Activated T-helper 1 cell treated with anti-CD3 and anti-CD28 coated beads, Interleukin-12 subunit alpha, Interleukin-12 subunit beta, Interleukin-2, Interleukin-4 antibody, amounts not matched to agents 30 ng/mL and 10 ng/mL and 1 ng/mL, durations not matched to agents 14 hours and 24 hours and 36 hours (primary cell): Measurements from ENCODE around the gene HNRNPU. TPM values are rescaled to one million over a fixed set of nuclear protein-coding genes. Genes with fewer than 3 reads are reported as not detected.
"Not testable (repeated sequence)": the region's sequence is repeated elsewhere in the genome, so short reads cannot be mapped to it uniquely, and the experiment has no call there.

Experiments
- DNase-seq: peaks from one replicate; pipeline ENCODE4 v3.0.0; 2021; ENCODE audit warnings: low spot score
- H3K27ac Mint-ChIP-seq: one replicate; pipeline ENCODE4 v1.8.0; 2021; ENCODE audit warnings: mild to moderate bottlenecking, mixed read lengths
- H3K27me3 Mint-ChIP-seq: one replicate; pipeline ENCODE4 v1.8.0; 2022; ENCODE audit warnings: mild to moderate bottlenecking, moderate library complexity, mixed read lengths; ENCODE audit not compliant: insufficient read depth
- H3K36me3 Mint-ChIP-seq: one replicate; pipeline ENCODE4 v1.8.0; 2021; ENCODE audit warnings: low read depth, mixed read lengths
- H3K4me1 Mint-ChIP-seq: one replicate; pipeline ENCODE4 v1.8.0; 2021; ENCODE audit warnings: low read depth, mixed read lengths
- H3K4me3 Mint-ChIP-seq: one replicate; pipeline ENCODE4 v1.8.0; 2021; ENCODE audit warnings: mild to moderate bottlenecking, moderate library complexity, mixed read lengths
- H3K9me3 Mint-ChIP-seq: one replicate; pipeline ENCODE4 v1.8.0; 2021; ENCODE audit warnings: mixed read lengths
- intact Hi-C: fragments of 100-400 bp; cut with micrococcal nuclease; formaldehyde crosslinking; loops from one replicate; pipeline ENCODE4 v1.15.1; 2024
- total RNA-seq: library from RNA; stranded (reverse); gene quantifications from 2 replicates; pipeline ENCODE4 v1.2.3, GENCODE V29; 2022

The HNRNPU gene
- total RNA-seq, 1 donor from 2014 or later = 566 TPM

GRCh38 chr1:244833734-244834542 lies 30.4 kb downstream of the HNRNPU start:
- Mint-ChIP-seq H3K4me1 (peaks cover 41% of the 10 kb centered on the region), H3K4me3 (peak overlapping the region; percentile 96), H3K27ac (peak overlapping the region; percentile 98), H3K9me3 (no peaks in the 10 kb centered on the region), H3K27me3 (no peaks in the 10 kb centered on the region), H3K36me3 (peaks cover 24% of the 10 kb centered on the region)
- intact Hi-C loops = loop anchor here (1.0 to 10.0 kb wide), 8 partner anchors 33 to 1579 kb away; partner anchors contain the start of genes CEP170 and SDCCAG8
- DNase-seq = peak; percentile 33

- H3K27me3 Mint-ChIP-seq, DNase-seq, H3K9me3 Mint-ChIP-seq: not testable (repeated sequence)
- peak overlapping the region; percentile 96 for H3K4me3 Mint-ChIP-seq
- H3K36me3 Mint-ChIP-seq = peaks cover 19% of the 10 kb centered on the region
- H3K27ac Mint-ChIP-seq = peak overlapping the region; percentile 98
- intact Hi-C loops = loop anchor here (5.0 to 10.0 kb wide), 3 partner anchors 508 to 1578 kb away; partner anchors contain the start of genes CEP170 and SDCCAG8
- peaks cover 35% of the 10 kb centered on the region for H3K4me1 Mint-ChIP-seq
These were observed 31.1 kb downstream of the HNRNPU start for GRCh38 chr1:244833260-244833659.

GRCh38 chr1:244830639-244831038 lies 33.7 kb downstream of the HNRNPU start:
- Mint-ChIP-seq H3K9me3 (no peaks in the 10 kb centered on the region), H3K27me3 (peaks cover 7% of the 10 kb centered on the region), H3K4me3 (no peak overlapping the region), H3K27ac (no peak overlapping the region), H3K36me3 (peaks cover 1% of the 10 kb centered on the region), H3K4me1 (peaks cover 12% of the 10 kb centered on the region)
- intact Hi-C loops = loop anchor here (5.0 to 10.0 kb wide), 3 partner anchors 506 to 1576 kb away; partner anchors contain the start of genes CEP170 and SDCCAG8
- DNase-seq = no peak

- Mint-ChIP-seq H3K36me3 (no peaks in the 10 kb centered on the region), H3K27me3 (peaks cover 13% of the 10 kb centered on the region), H3K27ac (no peak overlapping the region), H3K4me3 (no peak overlapping the region), H3K4me1 (no peaks in the 10 kb centered on the region), H3K9me3 (no peaks in the 10 kb centered on the region)
- intact Hi-C loops = no loop called here
- DNase-seq = no peak
These were observed 37.6 kb downstream of the HNRNPU start for GRCh38 chr1:244826712-244827111.

GRCh38 chr1:244822878-244823277 lies 41.5 kb downstream of the HNRNPU start:
- intact Hi-C loops = no loop called here
- DNase-seq = no peak
- Mint-ChIP-seq H3K4me3 (no peak overlapping the region), H3K9me3 (no peaks in the 10 kb centered on the region), H3K27me3 (peaks cover 13% of the 10 kb centered on the region), H3K27ac (no peak overlapping the region), H3K4me1 (no peaks in the 10 kb centered on the region), H3K36me3 (no peaks in the 10 kb centered on the region)

GRCh38 chr1:244821134-244821533 lies 43.2 kb downstream of the HNRNPU start:
- H3K27ac Mint-ChIP-seq = no peak overlapping the region
- H3K9me3 Mint-ChIP-seq = no peaks in the 10 kb centered on the region
- DNase-seq = no peak
- no peaks in the 10 kb centered on the region for H3K4me1 Mint-ChIP-seq
- intact Hi-C loops = no loop called here
- H3K27me3 Mint-ChIP-seq = peaks cover 12% of the 10 kb centered on the region
- H3K36me3 Mint-ChIP-seq = no peaks in the 10 kb centered on the region
- no peak overlapping the region for H3K4me3 Mint-ChIP-seq

- no peak for DNase-seq
These were observed 44.2 kb downstream of the HNRNPU start for GRCh38 chr1:244820131-244820530.

GRCh38 chr1:244817415-244817894 lies 46.9 kb downstream of the HNRNPU start:
- H3K36me3 Mint-ChIP-seq = no peaks in the 10 kb centered on the region
- no peak overlapping the region for H3K27ac Mint-ChIP-seq
- no peak overlapping the region for H3K4me3 Mint-ChIP-seq
- no peaks in the 10 kb centered on the region for H3K4me1 Mint-ChIP-seq
- DNase-seq = no peak
- H3K27me3 Mint-ChIP-seq = peaks cover 17% of the 10 kb centered on the region
- intact Hi-C loops = no loop called here
- H3K9me3 Mint-ChIP-seq = no peaks in the 10 kb centered on the region

More at GRCh38 chr1:244820131-244820530, 44.2 kb downstream of the HNRNPU start:
- Mint-ChIP-seq H3K9me3 (no peaks in the 10 kb centered on the region), H3K36me3 (no peaks in the 10 kb centered on the region), H3K27me3 (peaks cover 14% of the 10 kb centered on the region), H3K4me1 (no peaks in the 10 kb centered on the region), H3K4me3 (no peak overlapping the region), H3K27ac (no peak overlapping the region)
- intact Hi-C loops = no loop called here

GRCh38 chr1:244815600-244816099 lies 48.7 kb downstream of the HNRNPU start:
- intact Hi-C loops = no loop called here
- no peaks in the 10 kb centered on the region for H3K4me1 Mint-ChIP-seq
- no peaks in the 10 kb centered on the region for H3K36me3 Mint-ChIP-seq
- peak overlapping the region; percentile 49 for H3K27ac Mint-ChIP-seq
- no peaks in the 10 kb centered on the region for H3K9me3 Mint-ChIP-seq
- H3K27me3 Mint-ChIP-seq = peaks cover 17% of the 10 kb centered on the region
- DNase-seq = no peak
- H3K4me3 Mint-ChIP-seq = no peak overlapping the region

GRCh38 chr1:244813327-244813726 lies 51.0 kb downstream of the HNRNPU start:
- Mint-ChIP-seq H3K4me1 (no peaks in the 10 kb centered on the region), H3K4me3 (no peak overlapping the region), H3K36me3 (no peaks in the 10 kb centered on the region), H3K27me3 (peaks cover 19% of the 10 kb centered on the region), H3K27ac (no peak overlapping the region), H3K9me3 (no peaks in the 10 kb centered on the region)
- DNase-seq = no peak
- intact Hi-C loops = no loop called here

- Mint-ChIP-seq H3K4me1 (no peaks in the 10 kb centered on the region), H3K27ac (no peak overlapping the region), H3K4me3 (no peak overlapping the region), H3K27me3 (peaks cover 13% of the 10 kb centered on the region), H3K36me3 (no peaks in the 10 kb centered on the region), H3K9me3 (no peaks in the 10 kb centered on the region)
- intact Hi-C loops = no loop called here
- DNase-seq = no peak
These were observed 54.1 kb downstream of the HNRNPU start for GRCh38 chr1:244810221-244810620.

GRCh38 chr1:244807138-244807537 lies 57.2 kb downstream of the HNRNPU start:
- Mint-ChIP-seq H3K27me3 (peaks cover 6% of the 10 kb centered on the region), H3K4me1 (no peaks in the 10 kb centered on the region), H3K4me3 (no peak overlapping the region), H3K27ac (no peak overlapping the region), H3K36me3 (no peaks in the 10 kb centered on the region), H3K9me3 (no peaks in the 10 kb centered on the region)
- no peak for DNase-seq
- intact Hi-C loops = no loop called here

GRCh38 chr1:244804841-244805240 lies 59.5 kb downstream of the HNRNPU start:
- DNase-seq = no peak
- no peak overlapping the region for H3K4me3 Mint-ChIP-seq
- no peaks in the 10 kb centered on the region for H3K36me3 Mint-ChIP-seq
- intact Hi-C loops = no loop called here
- H3K9me3 Mint-ChIP-seq = no peaks in the 10 kb centered on the region
- H3K27ac Mint-ChIP-seq = no peak overlapping the region
- peaks cover 8% of the 10 kb centered on the region for H3K4me1 Mint-ChIP-seq
- peaks cover 11% of the 10 kb centered on the region for H3K27me3 Mint-ChIP-seq
